HepG2 (cell line): ENCODE data around the gene PAN2. TPM values are rescaled to one million over a fixed set of nuclear protein-coding genes. Genes with fewer than 3 reads are reported as not detected.

ENCODE experiments used
- GABPB1 ChIP-seq: IDR thresholded peaks from 2 replicates; pipeline ENCODE4 v1.6.1; 2016; ENCODE audit warnings: mild to moderate bottlenecking, missing genetic modification reagents, moderate library complexity, missing compliant biosample characterization
- HNRNPUL1 ChIP-seq: fragments of 200-400 bp; formaldehyde crosslinking; IDR thresholded peaks from 2 replicates; pipeline ENCODE4 v1.6.1; 2017; ENCODE audit warnings: low read depth, mild to moderate bottlenecking, low read length, moderate library complexity
- MAZ ChIP-seq, 2 experiments: sonication (generic) in 1 of 2; formaldehyde crosslinking in 1 of 2; IDR thresholded peaks; 2 replicates each; pipeline versions ENCODE4 v1.5.0 to v1.6.1; 2012 to 2020; ENCODE audit warnings: low read depth in 2 of 2, mild to moderate bottlenecking in 2 of 2, borderline replicate concordance in 1 of 2, improper control_type of control experiment in 1 of 2, low read length in 1 of 2, missing genetic modification reagents in 1 of 2, moderate library complexity in 1 of 2
- MYC ChIP-seq: sonication (generic); formaldehyde crosslinking; IDR thresholded peaks from 2 replicates; pipeline ENCODE4 v1.9.0; 2021; ENCODE audit warnings: missing genetic modification reagents, borderline replicate concordance
- NFE2 ChIP-seq: sonication (generic); formaldehyde crosslinking; IDR thresholded peaks from 2 replicates; pipeline ENCODE4 v1.4.0; 2020; ENCODE audit warnings: missing genetic modification reagents
- REL ChIP-seq: sonication (generic); formaldehyde crosslinking; conservative IDR thresholded peaks from 2 replicates; pipeline ENCODE4 v1.8.0; 2022; ENCODE audit warnings: mild to moderate bottlenecking, missing genetic modification reagents, moderate library complexity
- RNF2 ChIP-seq: fragments of 450-650 bp; conservative IDR thresholded peaks from 2 replicates; pipeline ENCODE4 v1.6.1; 2016; ENCODE audit warnings: low read depth
- ZKSCAN5 ChIP-seq: sonication (generic); formaldehyde crosslinking; IDR thresholded peaks from 2 replicates; pipeline ENCODE4 v1.5.1; 2020; ENCODE audit warnings: mild to moderate bottlenecking, missing genetic modification reagents
- ZNF33A ChIP-seq: sonication (generic); formaldehyde crosslinking; IDR thresholded peaks from 2 replicates; pipeline ENCODE4 v1.5.1; 2020; ENCODE audit warnings: missing genetic modification reagents, mild to moderate bottlenecking, moderate library complexity, borderline replicate concordance
- ZNF549 ChIP-seq: sonication (generic); formaldehyde crosslinking; IDR thresholded peaks from 2 replicates; pipeline ENCODE4 v1.5.0; 2020; ENCODE audit warnings: missing genetic modification reagents
- ZNF83 ChIP-seq: sonication (generic); formaldehyde crosslinking; IDR thresholded peaks from 2 replicates; pipeline ENCODE4 v1.4.0; 2020; ENCODE audit warnings: missing genetic modification reagents, mild to moderate bottlenecking, borderline replicate concordance
- polyA plus RNA-seq, 8 experiments: library from polyadenylated mRNA; depleted of rRNA in 3 of 8; stranded (reverse) in 7 of 8; unstranded in 1 of 8; fragments of >200 nt; fragmentation: Illumina TruSeq in 4 of 8; extraction: Trizol in 4 of 8; gene quantifications; 2 replicates each; pipeline versions ENCODE4 v1.2.1 to v1.2.3, GENCODE V29; 2011 to 2016; ENCODE audit warnings: low read depth in 4 of 8, missing spikeins in 1 of 8, mixed read lengths in 1 of 8; ENCODE audit not compliant: insufficient read depth in 1 of 8
- total RNA-seq, 5 experiments: library from RNA; depleted of rRNA; stranded (reverse); fragments of >200 nt; fragmentation: Illumina TruSeq; extraction: Trizol; gene quantifications; 2 replicates each; pipeline ENCODE4 v1.2.3, GENCODE V29; 2016; ENCODE audit warnings: low read depth in 1 of 5
- TF ChIP-seq, protein P1 (sequence below): sonication (generic); formaldehyde crosslinking; IDR thresholded peaks from 2 replicates; pipeline ENCODE4 v1.4.0; 2020; ENCODE audit warnings: missing genetic modification reagents
- TF ChIP-seq, protein P2 (sequence below): sonication (generic); formaldehyde crosslinking; IDR thresholded peaks from 2 replicates; pipeline ENCODE4 v1.4.0; 2020; ENCODE audit warnings: missing genetic modification reagents

PAN2 gene
- total and polyA plus RNA-seq, 2 of the 13 experiments (the other 11 are each of a cell fraction or from before 2014, with no cell fraction given): 27.2 to 61.1 TPM

DNA sequence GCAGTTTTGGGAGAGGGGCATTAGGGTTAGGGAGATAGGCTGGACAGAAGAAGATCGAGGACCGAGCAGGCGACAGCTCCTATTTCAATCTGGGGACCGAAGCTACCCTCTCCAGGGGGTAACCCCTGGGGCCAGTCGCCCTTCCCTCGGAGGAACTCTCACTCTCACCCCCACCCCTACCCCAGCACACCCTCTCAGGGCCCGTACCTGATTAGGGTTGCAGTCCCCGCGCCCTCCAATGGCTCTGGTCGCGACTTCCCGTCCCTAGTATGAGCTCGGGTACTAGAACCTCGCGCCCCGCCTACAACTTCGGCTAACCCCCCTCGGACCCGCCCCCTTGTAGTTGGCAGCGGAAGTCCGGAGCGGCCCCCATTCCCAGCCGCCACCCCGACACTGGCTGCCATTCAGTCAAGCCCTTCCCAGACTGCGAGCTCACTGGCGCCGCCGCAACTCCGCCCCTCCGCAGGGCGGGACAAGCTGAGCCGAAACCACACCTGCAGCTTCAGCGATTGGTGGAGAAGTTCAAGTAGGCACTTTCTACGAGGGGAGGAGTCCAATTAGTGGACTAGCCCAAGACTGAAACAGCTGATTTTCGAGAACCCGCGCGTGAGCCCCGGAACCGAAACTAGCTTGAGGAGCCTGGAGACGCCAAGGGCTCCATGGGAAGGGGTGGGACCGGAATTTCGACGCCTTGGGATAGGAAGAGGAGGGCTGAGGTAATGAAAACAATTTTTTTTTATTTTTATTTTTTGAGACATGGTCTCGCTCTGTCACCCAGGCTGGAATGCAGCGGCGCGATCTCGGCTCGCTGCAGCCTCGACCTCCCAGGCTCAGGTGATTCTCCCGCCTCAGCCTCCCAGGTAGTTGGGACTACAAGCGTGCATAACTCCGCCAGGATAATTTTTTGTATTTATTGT lies 26.3 kb upstream of the PAN2 start, which contains the start of gene STAT2 (continued):
- TF ChIP-seq, protein P1, sequence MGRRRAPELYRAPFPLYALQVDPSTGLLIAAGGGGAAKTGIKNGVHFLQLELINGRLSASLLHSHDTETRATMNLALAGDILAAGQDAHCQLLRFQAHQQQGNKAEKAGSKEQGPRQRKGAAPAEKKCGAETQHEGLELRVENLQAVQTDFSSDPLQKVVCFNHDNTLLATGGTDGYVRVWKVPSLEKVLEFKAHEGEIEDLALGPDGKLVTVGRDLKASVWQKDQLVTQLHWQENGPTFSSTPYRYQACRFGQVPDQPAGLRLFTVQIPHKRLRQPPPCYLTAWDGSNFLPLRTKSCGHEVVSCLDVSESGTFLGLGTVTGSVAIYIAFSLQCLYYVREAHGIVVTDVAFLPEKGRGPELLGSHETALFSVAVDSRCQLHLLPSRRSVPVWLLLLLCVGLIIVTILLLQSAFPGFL (CRISPR knock-in tag): no peak
- peak; percentile 46; the same call in 1 of the 2 replicates for TF ChIP-seq MYC (CRISPR knock-in tag)
- TF ChIP-seq NFE2 (CRISPR knock-in tag): no peak
- TF ChIP-seq RNF2: no peak
- TF ChIP-seq ZNF33A (CRISPR knock-in tag): no peak
- TF ChIP-seq MAZ (IDR thresholded peaks at IDR 0.05; ENCODE audit: borderline replicate concordance, low read depth, low read length): 0 out of 2 replicates have a peak, but pooled peaks have one; percentile 61
- peak; percentile 74 for TF ChIP-seq MAZ (CRISPR knock-in tag; IDR thresholded peaks at IDR 0.05; ENCODE audit: low read depth)
- no peak for TF ChIP-seq HNRNPUL1
- no peak for TF ChIP-seq REL (CRISPR knock-in tag)
- TF ChIP-seq GABPB1: peak; percentile 93
- TF ChIP-seq, protein P2, sequence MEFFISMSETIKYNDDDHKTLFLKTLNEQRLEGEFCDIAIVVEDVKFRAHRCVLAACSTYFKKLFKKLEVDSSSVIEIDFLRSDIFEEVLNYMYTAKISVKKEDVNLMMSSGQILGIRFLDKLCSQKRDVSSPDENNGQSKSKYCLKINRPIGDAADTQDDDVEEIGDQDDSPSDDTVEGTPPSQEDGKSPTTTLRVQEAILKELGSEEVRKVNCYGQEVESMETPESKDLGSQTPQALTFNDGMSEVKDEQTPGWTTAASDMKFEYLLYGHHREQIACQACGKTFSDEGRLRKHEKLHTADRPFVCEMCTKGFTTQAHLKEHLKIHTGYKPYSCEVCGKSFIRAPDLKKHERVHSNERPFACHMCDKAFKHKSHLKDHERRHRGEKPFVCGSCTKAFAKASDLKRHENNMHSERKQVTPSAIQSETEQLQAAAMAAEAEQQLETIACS (CRISPR knock-in tag): 0 out of 2 replicates have a peak, but pooled peaks have one; percentile 19
- 0 out of 2 replicates have a peak, but pooled peaks have one; percentile 43 for TF ChIP-seq ZNF83
- TF ChIP-seq ZNF549 (CRISPR knock-in tag): no peak
- TF ChIP-seq ZKSCAN5: no peak
